ENCODE data around the gene ANKHD1.

DNA sequence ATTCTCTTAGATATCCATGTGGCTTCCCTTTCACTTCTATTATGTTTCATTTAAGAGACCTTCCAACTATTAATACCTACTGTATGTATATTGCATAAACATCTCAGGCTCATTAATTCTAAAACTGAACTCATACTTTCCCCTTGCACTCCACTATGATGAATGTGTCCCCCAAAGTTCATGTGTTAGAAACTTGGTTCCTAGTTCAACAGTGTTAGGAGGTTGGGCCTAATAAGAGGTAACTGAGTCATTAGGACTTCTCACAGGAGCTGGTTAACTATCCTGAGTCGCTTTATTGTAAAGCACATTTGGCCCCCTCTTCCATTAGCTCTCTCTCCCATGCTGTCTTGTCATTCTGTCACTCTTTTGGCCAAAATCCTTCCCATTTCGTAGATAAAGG, 22.0 kb downstream of the ANKHD1 start:
- TF ChIP-seq, protein P1, sequence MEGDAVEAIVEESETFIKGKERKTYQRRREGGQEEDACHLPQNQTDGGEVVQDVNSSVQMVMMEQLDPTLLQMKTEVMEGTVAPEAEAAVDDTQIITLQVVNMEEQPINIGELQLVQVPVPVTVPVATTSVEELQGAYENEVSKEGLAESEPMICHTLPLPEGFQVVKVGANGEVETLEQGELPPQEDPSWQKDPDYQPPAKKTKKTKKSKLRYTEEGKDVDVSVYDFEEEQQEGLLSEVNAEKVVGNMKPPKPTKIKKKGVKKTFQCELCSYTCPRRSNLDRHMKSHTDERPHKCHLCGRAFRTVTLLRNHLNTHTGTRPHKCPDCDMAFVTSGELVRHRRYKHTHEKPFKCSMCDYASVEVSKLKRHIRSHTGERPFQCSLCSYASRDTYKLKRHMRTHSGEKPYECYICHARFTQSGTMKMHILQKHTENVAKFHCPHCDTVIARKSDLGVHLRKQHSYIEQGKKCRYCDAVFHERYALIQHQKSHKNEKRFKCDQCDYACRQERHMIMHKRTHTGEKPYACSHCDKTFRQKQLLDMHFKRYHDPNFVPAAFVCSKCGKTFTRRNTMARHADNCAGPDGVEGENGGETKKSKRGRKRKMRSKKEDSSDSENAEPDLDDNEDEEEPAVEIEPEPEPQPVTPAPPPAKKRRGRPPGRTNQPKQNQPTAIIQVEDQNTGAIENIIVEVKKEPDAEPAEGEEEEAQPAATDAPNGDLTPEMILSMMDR (conservative IDR thresholded peaks at IDR 0.05 in 1 of 2, IDR thresholded peaks at IDR 0.05 in 1 of 2; ENCODE audit: extremely low read depth in 1 of 2, insufficient read depth in 1 of 2, low read depth in 1 of 2, low read length in 2 of 2) = no peak
- TF ChIP-seq EZH2 (IDR thresholded peaks at IDR 0.05; ENCODE audit: borderline replicate concordance, low read length) = no peak
